Prostate gland (tissue), 2 donors: Measurements from ENCODE around the gene MRPS12.

Experiments used
- CTCF ChIP-seq, 4 experiments: fragments of 200-600 bp in 2 of 4; fragments of 450-650 bp in 2 of 4; sonication (generic) in 2 of 4; IDR thresholded peaks; 1 replicate in 3 of 4; 2 replicates in 1 of 4; pipeline ENCODE4 v1.5.1; 2016 to 2019; ENCODE audit warnings: antibody characterized with exemption in 4 of 4, mild to moderate bottlenecking in 2 of 4, moderate library complexity in 2 of 4
- POLR2A ChIP-seq: fragments of 450-650 bp; IDR thresholded peaks from one replicate; pipeline ENCODE4 v1.6.1; 2016; ENCODE audit warnings: antibody characterized with exemption, mild to moderate bottlenecking
- POLR2AphosphoS5 ChIP-seq: sonication (generic); formaldehyde crosslinking; IDR thresholded peaks from one replicate; pipeline ENCODE4 v1.6.1; 2017; ENCODE audit warnings: antibody characterized with exemption

GRCh38 chr19:38941979-38942378 lies 11.2 kb downstream of the MRPS12 start:
- TF ChIP-seq CTCF (IDR thresholded peaks at IDR 0.05) (no peak), POLR2A (no peak), POLR2AphosphoS5 (no peak)
